ENCODE results near the gene SEPTIN8.
A peak's percentile ranks its signal among the peaks of the same experiment; 100 is the strongest.

The SEPTIN8 gene

DNA sequence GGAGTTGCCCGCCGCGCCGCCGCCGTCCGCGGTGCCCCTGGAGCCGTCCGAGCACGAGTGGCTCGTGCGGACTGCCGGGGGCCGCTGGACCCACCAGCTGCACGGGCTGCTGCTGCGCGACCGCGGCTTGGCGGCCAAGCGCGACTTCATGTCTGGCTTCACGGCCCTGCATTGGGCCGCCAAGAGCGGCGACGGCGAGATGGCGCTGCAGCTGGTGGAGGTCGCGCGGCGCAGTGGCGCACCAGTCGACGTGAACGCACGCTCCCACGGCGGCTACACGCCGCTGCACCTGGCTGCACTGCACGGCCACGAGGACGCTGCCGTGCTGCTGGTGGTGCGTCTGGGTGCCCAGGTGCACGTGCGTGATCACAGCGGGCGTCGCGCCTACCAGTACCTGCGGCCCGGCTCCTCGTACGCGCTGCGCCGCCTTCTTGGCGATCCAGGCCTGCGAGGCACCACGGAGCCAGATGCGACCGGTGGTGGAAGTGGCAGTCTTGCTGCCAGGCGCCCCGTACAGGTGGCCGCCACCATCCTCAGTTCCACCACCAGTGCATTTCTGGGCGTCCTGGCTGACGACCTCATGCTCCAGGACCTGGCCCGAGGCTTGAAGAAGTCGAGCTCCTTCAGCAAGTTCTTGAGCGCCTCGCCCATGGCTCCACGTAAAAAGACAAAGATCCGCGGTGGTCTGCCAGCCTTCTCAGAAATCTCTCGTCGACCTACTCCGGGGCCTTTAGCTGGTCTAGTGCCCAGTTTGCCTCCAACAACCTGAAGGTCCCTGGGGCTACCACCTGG is 37.7 kb upstream of the SEPTIN8 start:
- H2BK12ac ChIP-seq (ENCODE audit: low read length), result peak overlapping the region; percentile 27
- H2BK120ac ChIP-seq (ENCODE audit: insufficient read depth, low read length, poor library complexity), result peak overlapping the region; percentile 82
- H4K91ac ChIP-seq (ENCODE audit: low read depth, low read length), result peak overlapping the region; percentile 90
- H4K12ac ChIP-seq (ENCODE audit: low read depth, low read length), result peak overlapping the region; percentile 73
- peak overlapping the region; percentile 44 for H2AK5ac ChIP-seq (ENCODE audit: low read length)
- peaks cover 12 to 16% of the 10 kb centered on the region in 2 experiments for H3K4me1 ChIP-seq (ENCODE audit: control insufficient read depth in 1 of 2, insufficient read depth in 2 of 2, low read length in 2 of 2)
- WGBS (ENCODE audit: extremely low coverage, insufficient coverage, insufficient read length), result no CpG with 5 or more reads among the region's 81 CpGs
- H3K9ac ChIP-seq (ENCODE audit: low read length), result no peak overlapping the region
- H3K79me1 ChIP-seq (ENCODE audit: low read length), result peaks cover 16% of the 10 kb centered on the region
- H3K18ac ChIP-seq (ENCODE audit: low read length), result peak overlapping the region; percentile 60
- H3K79me2 ChIP-seq (ENCODE audit: control insufficient read depth, insufficient read depth, low read length, poor library complexity), result peaks cover 12% of the 10 kb centered on the region
- peak overlapping the region; percentile 82 for H3K4me3 ChIP-seq (ENCODE audit: low read depth, low read length)
- DNase-seq, result no peak
- peak overlapping the region; percentile 73 for H3K14ac ChIP-seq (ENCODE audit: low read length)
- H3K23ac ChIP-seq (ENCODE audit: low read length), result no peak overlapping the region
- H3K27ac ChIP-seq (ENCODE audit: low read depth, low read length), result peak overlapping the region; percentile 26
- H2BK5ac ChIP-seq (ENCODE audit: low read depth, low read length, poor library complexity), result peak overlapping the region; percentile 20
- peaks cover 4% of the 10 kb centered on the region in 2 experiments for H3K36me3 ChIP-seq (ENCODE audit: control insufficient read depth in 1 of 2, insufficient read depth in 2 of 2, low read length in 2 of 2)
- peak overlapping the region; percentile 96 for H3K4me2 ChIP-seq (ENCODE audit: low read length)
- H2AFZ ChIP-seq (ENCODE audit: insufficient read depth, low read length, poor library complexity), result peak overlapping the region; percentile 74
- H3K9me3 ChIP-seq (ENCODE audit: insufficient read depth, low read depth, low read length), result peaks cover 6% of the 10 kb centered on the region
- peak overlapping the region; percentile 95 for H4K8ac ChIP-seq (ENCODE audit: low read depth, low read length)
- H3K4ac ChIP-seq (ENCODE audit: low read depth, low read length), result peak overlapping the region; percentile 13
- no peaks in the 10 kb centered on the region for H3K27me3 ChIP-seq (ENCODE audit: insufficient read depth, low read length)

DNA sequence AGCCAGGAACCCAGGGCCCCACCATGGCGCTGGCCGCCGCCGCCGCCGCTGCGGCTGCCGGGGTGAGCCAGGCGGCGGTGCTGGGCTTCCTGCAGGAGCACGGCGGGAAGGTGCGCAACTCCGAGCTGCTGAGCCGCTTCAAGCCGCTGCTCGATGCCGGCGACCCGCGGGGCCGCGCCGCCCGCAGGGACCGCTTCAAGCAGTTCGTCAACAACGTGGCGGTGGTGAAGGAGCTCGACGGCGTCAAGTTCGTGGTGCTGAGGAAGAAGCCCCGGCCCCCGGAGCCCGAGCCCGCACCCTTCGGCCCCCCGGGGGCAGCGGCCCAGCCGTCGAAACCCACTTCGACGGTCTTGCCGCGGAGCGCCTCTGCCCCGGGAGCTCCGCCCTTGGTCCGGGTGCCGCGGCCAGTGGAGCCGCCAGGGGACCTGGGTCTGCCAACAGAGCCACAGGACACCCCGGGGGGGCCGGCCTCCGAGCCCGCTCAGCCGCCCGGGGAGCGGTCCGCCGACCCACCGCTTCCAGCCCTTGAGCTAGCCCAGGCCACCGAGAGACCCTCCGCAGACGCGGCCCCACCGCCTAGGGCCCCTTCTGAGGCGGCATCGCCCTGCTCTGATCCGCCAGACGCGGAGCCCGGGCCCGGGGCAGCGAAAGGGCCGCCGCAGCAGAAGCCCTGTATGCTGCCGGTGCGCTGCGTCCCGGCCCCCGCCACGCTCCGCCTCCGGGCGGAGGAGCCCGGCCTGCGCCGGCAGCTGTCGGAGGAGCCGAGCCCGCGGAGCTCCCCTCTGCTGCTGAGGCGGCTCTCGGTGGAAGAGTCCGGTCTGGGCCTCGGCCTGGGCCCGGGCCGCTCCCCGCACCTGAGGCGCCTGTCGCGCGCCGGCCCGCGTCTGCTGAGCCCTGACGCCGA is 36.8 kb upstream of the SEPTIN8 start:
- Histone ChIP-seq H3K4ac (ENCODE audit: low read depth, low read length) (peak overlapping the region; percentile 77), H2AFZ (ENCODE audit: insufficient read depth, low read length, poor library complexity) (peak overlapping the region; percentile 74), H4K8ac (ENCODE audit: low read depth, low read length) (peak overlapping the region; percentile 95), H3K9me3 (ENCODE audit: insufficient read depth, low read depth, low read length) (peaks cover 6% of the 10 kb centered on the region), H3K27ac (ENCODE audit: low read depth, low read length) (peak overlapping the region; percentile 73), H3K36me3 (ENCODE audit: control insufficient read depth in 1 of 2, insufficient read depth in 2 of 2, low read length in 2 of 2) (peaks cover 4% of the 10 kb centered on the region in 2 experiments), H3K4me1 (ENCODE audit: control insufficient read depth in 1 of 2, insufficient read depth in 2 of 2, low read length in 2 of 2) (peaks cover 12 to 16% of the 10 kb centered on the region in 2 experiments), H2BK12ac (ENCODE audit: low read length) (peak overlapping the region; percentile 14), H3K79me2 (ENCODE audit: control insufficient read depth, insufficient read depth, low read length, poor library complexity) (peaks cover 12% of the 10 kb centered on the region), H2AK5ac (ENCODE audit: low read length) (peak overlapping the region; percentile 76), H3K79me1 (ENCODE audit: low read length) (peaks cover 18% of the 10 kb centered on the region), H3K27me3 (ENCODE audit: insufficient read depth, low read length) (no peaks in the 10 kb centered on the region), H4K12ac (ENCODE audit: low read depth, low read length) (peak overlapping the region; percentile 73), H2BK5ac (ENCODE audit: low read depth, low read length, poor library complexity) (peak overlapping the region; percentile 60), H2BK120ac (ENCODE audit: insufficient read depth, low read length, poor library complexity) (peak overlapping the region; percentile 82), H3K14ac (ENCODE audit: low read length) (peak overlapping the region; percentile 73), H4K91ac (ENCODE audit: low read depth, low read length) (peak overlapping the region; percentile 90), H3K9ac (ENCODE audit: low read length) (peak overlapping the region; percentile 85), H3K18ac (ENCODE audit: low read length) (peak overlapping the region; percentile 60), H3K4me3 (ENCODE audit: low read depth, low read length) (peak overlapping the region; percentile 82), H3K4me2 (ENCODE audit: low read length) (peak overlapping the region; percentile 96), H3K23ac (ENCODE audit: low read length) (no peak overlapping the region)
- WGBS (ENCODE audit: extremely low coverage, insufficient coverage, insufficient read length), result no CpG with 5 or more reads among the region's 110 CpGs
- peak; percentile 26 to 60 for DNase-seq

DNA sequence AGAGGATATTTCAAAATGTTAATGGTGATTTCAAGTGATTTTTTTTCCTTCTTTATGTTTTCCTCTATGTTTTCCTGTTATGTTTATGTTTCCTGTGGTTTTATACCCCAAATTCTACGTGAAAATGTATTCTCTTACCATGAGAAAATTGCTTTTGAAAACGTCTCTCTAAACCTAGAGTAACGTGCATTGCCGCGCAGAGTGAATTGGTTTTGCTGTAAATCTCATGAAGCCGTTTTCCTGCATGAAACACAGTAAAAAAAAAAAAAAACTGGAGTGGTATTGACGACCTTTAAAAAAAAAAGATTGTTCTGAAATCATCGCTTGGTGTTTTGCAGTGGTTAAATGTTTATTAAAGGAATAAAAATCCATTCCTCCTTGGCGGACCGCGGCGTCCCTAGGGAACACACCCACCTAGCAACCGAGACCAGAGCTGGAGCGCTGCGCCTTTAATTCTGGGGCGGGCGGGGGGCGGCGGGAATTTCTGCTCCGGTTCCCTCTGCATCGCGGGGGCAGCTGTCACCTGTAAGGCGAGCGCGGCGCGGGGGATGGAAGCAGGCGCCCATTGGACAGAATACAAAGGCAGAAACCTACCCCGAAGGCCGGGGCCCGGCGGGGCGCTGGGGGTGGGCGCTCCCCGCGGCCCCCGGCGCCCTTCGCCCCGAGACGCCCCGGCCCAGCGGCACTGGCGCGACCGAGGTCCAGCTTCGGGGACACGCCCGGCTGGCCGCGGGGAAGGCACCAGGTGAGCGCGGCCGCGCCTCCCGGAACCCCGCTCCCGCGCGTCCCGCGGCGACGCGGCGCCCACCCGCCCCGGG is 36.0 kb upstream of the SEPTIN8 start, which contains the start of gene SOWAHA:
TSS of gene SOWAHA (plus strand) at position 522 of the 818 bp plus-strand sequence. CDS start 320 bp downstream, outside the sequence.
- Histone ChIP-seq H3K4me2 (ENCODE audit: low read length) (peak within 1 kb of the TSS; percentile 96), H4K91ac (ENCODE audit: low read depth, low read length) (peak within 1 kb of the TSS; percentile 90), H3K9me3 (ENCODE audit: insufficient read depth, low read depth, low read length) (peaks cover 6% of the 10 kb centered on the region), H2AFZ (ENCODE audit: insufficient read depth, low read length, poor library complexity) (peak within 1 kb of the TSS; percentile 47), H3K27ac (ENCODE audit: low read depth, low read length) (peak within 1 kb of the TSS; percentile 73), H2BK120ac (ENCODE audit: insufficient read depth, low read length, poor library complexity) (peak within 1 kb of the TSS; percentile 82), H3K4me3 (ENCODE audit: low read depth, low read length) (peak within 1 kb of the TSS; percentile 82), H3K4ac (ENCODE audit: low read depth, low read length) (peak within 1 kb of the TSS; percentile 77), H4K8ac (ENCODE audit: low read depth, low read length) (peak within 1 kb of the TSS; percentile 95), H2BK12ac (ENCODE audit: low read length) (peak within 1 kb of the TSS; percentile 7), H4K12ac (ENCODE audit: low read depth, low read length) (peak within 1 kb of the TSS; percentile 73), H3K18ac (ENCODE audit: low read length) (peak within 1 kb of the TSS; percentile 60), H3K79me2 (ENCODE audit: control insufficient read depth, insufficient read depth, low read length, poor library complexity) (peaks cover 12% of the 10 kb centered on the region), H2BK5ac (ENCODE audit: low read depth, low read length, poor library complexity) (peak within 1 kb of the TSS; percentile 60), H3K79me1 (ENCODE audit: low read length) (peaks cover 20% of the 10 kb centered on the region), H3K27me3 (ENCODE audit: insufficient read depth, low read length) (no peaks in the 10 kb centered on the region), H3K36me3 (ENCODE audit: control insufficient read depth in 1 of 2, insufficient read depth in 2 of 2, low read length in 2 of 2) (peaks cover 4% of the 10 kb centered on the region in 2 experiments), H2AK5ac (ENCODE audit: low read length) (peak within 1 kb of the TSS; percentile 76), H3K23ac (ENCODE audit: low read length) (no peak within 1 kb of the TSS), H3K4me1 (ENCODE audit: control insufficient read depth in 1 of 2, insufficient read depth in 2 of 2, low read length in 2 of 2) (peaks cover 12 to 18% of the 10 kb centered on the region in 2 experiments), H3K9ac (ENCODE audit: low read length) (peak within 1 kb of the TSS; percentile 85), H3K14ac (ENCODE audit: low read length) (peak within 1 kb of the TSS; percentile 73)
- DNase-seq, result no peak
- no CpG with 5 or more reads among the region's 68 CpGs for WGBS (ENCODE audit: extremely low coverage, insufficient coverage, insufficient read length)
